ENCODE data around the gene MEF2D. TPM values are rescaled to one million over a fixed set of nuclear protein-coding genes. Genes with fewer than 3 reads are reported as not detected.
A peak's percentile ranks its signal among the peaks of the same experiment; 100 is the strongest.

Gene MEF2D
- total RNA-seq, 2 experiments from 2014 or later: 155 to 162 TPM

GRCh38 chr1:156414461-156415064, 86.0 kb downstream of the MEF2D start:
- no peak for ATAC-seq (ENCODE audit: poor library complexity)
- Histone ChIP-seq H3K9me3 (ENCODE audit: control insufficient read depth in 1 of 2, insufficient read depth in 1 of 2, low read length in 2 of 2) (peaks cover 0 to 9% of the 10 kb centered on the region in 2 experiments), H3K27ac (ENCODE audit: low read depth in 1 of 2, low read length in 2 of 2) (no peak overlapping the region), H3K4me1 (ENCODE audit: insufficient read depth, low read length) (peaks cover 1% of the 10 kb centered on the region), H3K27me3 (ENCODE audit: control insufficient read depth in 1 of 2, insufficient read depth in 2 of 2, low read length in 2 of 2) (peaks cover 23 to 40% of the 10 kb centered on the region in 2 experiments), H3K36me3 (ENCODE audit: insufficient read depth, low read length) (no peaks in the 10 kb centered on the region), H3K4me3 (ENCODE audit: low read length) (no peak overlapping the region)
- intact Hi-C loops (cut with DNase I, micrococcal nuclease): no loop called here
- Mint-ChIP-seq H3K4me1 (ENCODE audit: low read depth) (peaks cover 4% of the 10 kb centered on the region), H3K27ac (no peak overlapping the region), H3K36me3 (ENCODE audit: low read depth) (no peaks in the 10 kb centered on the region), H3K9me3 (no peaks in the 10 kb centered on the region), H3K27me3 (peaks cover 94% of the 10 kb centered on the region), H3K4me3 (no peak overlapping the region)
- no peak for TF ChIP-seq CTCF (IDR thresholded peaks at IDR 0.05)
- DNase-seq: peak in 1 of 14 experiments; percentile 10
- ChIA-PET POLR2A (interaction anchor here (1.4 kb wide), 1 partner anchor 29 kb away, joined by 6 read pairs; no protein-coding TSS in a partner anchor), CTCF (interaction anchor here (1.8 kb wide), 1 partner anchor 29 kb away, joined by 7 read pairs; no protein-coding TSS in a partner anchor)

Small RNA genes within 50 kb of the gene (microRNA-seq; reads per million reads assigned to microRNA genes)
- gene MIR9-1 (ENCODE audit: borderline microRNAs expressed, borderline replicate concordance): not detected

Other genes with a start within 250 kb of the MEF2D start
- gene SMG5, start 217.9 kb downstream of the MEF2D start, total RNA-seq: 10 to 100 TPM; 51.6 to 56.1 TPM
- gene TMEM79, start 216.4 kb downstream of the MEF2D start, total RNA-seq: 1 to 10 TPM; 1.0 to 1.7 TPM
- 10 to 100 TPM; 12.3 to 16.1 TPM for gene GLMP, start 205.1 kb downstream of the MEF2D start, total RNA-seq
- not detected for gene VHLL, start 201.5 kb downstream of the MEF2D start, total RNA-seq
- 10 to 100 TPM; 49.6 to 50.2 TPM for gene CCT3, start 162.5 kb downstream of the MEF2D start, total RNA-seq
- not detected for gene TSACC, start 162.2 kb downstream of the MEF2D start, total RNA-seq
- not detected for gene RHBG, start 131.6 kb downstream of the MEF2D start, total RNA-seq
- not detected for gene IQGAP3, start 71.8 kb upstream of the MEF2D start, total RNA-seq
- 1 to 10 TPM; 5.7 to 8.1 TPM for gene TTC24, start 78.9 kb upstream of the MEF2D start, total RNA-seq
- gene NAXE, start 91.0 kb upstream of the MEF2D start, total RNA-seq: 10 to 100 TPM; 23.3 to 27.8 TPM
- gene GPATCH4, start 100.7 kb upstream of the MEF2D start, total RNA-seq: 10 to 100 TPM; 35.3 to 36.3 TPM
- under 1 TPM; 0.44 to 0.56 TPM for gene HAPLN2, start 118.6 kb upstream of the MEF2D start, total RNA-seq
- not detected for gene BCAN, start 141.3 kb upstream of the MEF2D start, total RNA-seq
- gene NES, start 176.6 kb upstream of the MEF2D start, total RNA-seq: not detected
- gene CRABP2, start 204.8 kb upstream of the MEF2D start, total RNA-seq: 1 to 10 TPM; 3.2 to 4.2 TPM
- gene METTL25B, start 227.7 kb upstream of the MEF2D start, total RNA-seq: 10 to 100 TPM; 10.6 to 12.0 TPM
- gene ISG20L2, start 228.0 kb upstream of the MEF2D start, total RNA-seq: 10 to 100 TPM; 44.2 to 50.9 TPM
- gene MRPL24, start 240.3 kb upstream of the MEF2D start, total RNA-seq: 10 to 100 TPM; 11.7 to 11.9 TPM

Data from CD4-positive, alpha-beta T cell (primary cell).